ENCODE results near the gene KRTAP9-3. TPM values are rescaled to one million over a fixed set of nuclear protein-coding genes. Genes with fewer than 3 reads are reported as not detected.
"Not testable (repeated sequence)": the region's sequence is repeated elsewhere in the genome, so short reads cannot be mapped to it uniquely, and the experiment has no call there.

KRTAP9-3 gene
- total RNA-seq, 4 donors from 2014 or later = not detected

GRCh38 chr17:41230094-41230493 is 2.2 kb upstream of the KRTAP9-3 start:
- TF ChIP-seq CTCF (IDR thresholded peaks at IDR 0.05; ENCODE audit: low read depth) = no peak

DNA sequence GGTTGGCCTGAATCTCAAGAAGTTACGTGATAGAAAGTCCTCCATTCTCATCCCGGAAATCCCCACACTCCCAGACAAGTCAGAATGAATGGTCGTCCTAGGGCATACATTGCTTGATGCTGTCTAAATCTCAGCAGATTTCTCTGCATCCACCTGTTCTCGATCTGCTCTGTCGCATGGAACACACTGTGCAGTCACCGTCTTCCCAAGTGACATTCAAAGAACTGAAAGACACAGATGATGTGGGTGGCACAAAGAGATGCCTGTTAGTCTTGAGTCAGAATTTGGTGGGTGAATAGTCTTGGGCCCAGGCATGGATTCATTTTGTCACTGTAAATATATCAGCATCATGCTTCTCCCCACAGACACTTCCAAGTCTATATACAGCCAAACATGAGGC is 518 bp upstream of the KRTAP9-3 start:
- no peak for TF ChIP-seq CTCF (IDR thresholded peaks at IDR 0.05; ENCODE audit: low read depth)

DNA sequence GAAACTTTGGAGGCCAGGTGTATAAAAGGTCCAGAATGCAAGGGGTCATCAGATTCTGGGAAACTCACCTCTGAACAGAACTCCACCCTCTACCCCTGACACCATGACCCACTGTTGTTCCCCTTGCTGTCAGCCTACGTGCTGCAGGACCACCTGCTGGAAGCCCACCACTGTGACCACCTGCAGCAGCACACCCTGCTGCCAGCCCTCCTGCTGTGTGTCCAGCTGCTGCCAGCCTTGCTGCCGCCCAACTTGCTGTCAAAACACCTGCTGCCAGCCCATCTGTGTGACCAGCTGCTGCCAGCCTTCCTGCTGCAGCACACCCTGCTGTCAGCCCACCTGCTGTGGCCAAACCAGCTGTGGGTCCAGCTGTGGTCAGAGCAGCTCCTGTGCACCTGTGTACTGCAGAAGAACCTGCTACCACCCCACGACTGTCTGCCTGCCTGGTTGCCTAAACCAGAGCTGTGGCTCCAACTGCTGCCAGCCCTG is 5.7 kb downstream of the KRTAP9-3 start, which contains the start of gene KRTAP9-8:
Gene KRTAP9-8, plus strand, starts transcription at position 51 of the 489 bp plus-strand sequence. Its CDS starts 53 bp downstream, at position 104.
- TF ChIP-seq CTCF (IDR thresholded peaks at IDR 0.05; ENCODE audit: low read depth) = not testable (repeated sequence)

DNA sequence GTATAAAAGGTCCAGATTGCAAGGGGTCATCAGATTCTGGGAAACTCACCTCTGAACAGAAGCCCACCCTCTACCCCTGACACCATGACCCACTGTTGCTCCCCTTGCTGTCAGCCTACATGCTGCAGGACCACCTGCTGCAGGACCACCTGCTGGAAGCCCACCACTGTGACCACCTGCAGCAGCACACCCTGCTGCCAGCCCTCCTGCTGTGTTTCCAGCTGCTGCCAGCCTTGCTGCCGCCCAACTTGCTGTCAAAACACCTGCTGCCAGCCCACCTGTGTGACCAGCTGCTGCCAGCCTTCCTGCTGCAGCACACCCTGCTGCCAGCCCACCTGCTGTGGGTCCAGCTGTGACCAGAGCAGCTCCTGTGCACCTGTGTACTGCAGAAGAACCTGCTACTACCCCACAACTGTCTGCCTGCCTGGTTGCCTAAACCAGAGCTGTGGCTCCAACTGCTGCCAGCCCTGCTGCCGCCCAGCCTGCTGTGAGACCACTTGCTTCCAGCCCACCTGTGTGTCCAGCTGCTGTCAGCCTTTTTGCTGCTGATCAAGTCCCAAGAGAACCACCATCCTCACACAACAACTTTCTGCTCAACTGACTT is 17.5 kb downstream of the KRTAP9-3 start, which contains the start of gene KRTAP9-4:
Gene KRTAP9-4, plus strand, starts transcription at position 51 of the 604 bp plus-strand sequence. Its CDS starts 34 bp downstream, at position 85.
- not testable (repeated sequence) for TF ChIP-seq CTCF (IDR thresholded peaks at IDR 0.05; ENCODE audit: low read depth)

GRCh38 chr17:41251261-41251660 is 19.0 kb downstream of the KRTAP9-3 start:
- no peak for TF ChIP-seq CTCF (IDR thresholded peaks at IDR 0.05; ENCODE audit: low read depth)

DNA sequence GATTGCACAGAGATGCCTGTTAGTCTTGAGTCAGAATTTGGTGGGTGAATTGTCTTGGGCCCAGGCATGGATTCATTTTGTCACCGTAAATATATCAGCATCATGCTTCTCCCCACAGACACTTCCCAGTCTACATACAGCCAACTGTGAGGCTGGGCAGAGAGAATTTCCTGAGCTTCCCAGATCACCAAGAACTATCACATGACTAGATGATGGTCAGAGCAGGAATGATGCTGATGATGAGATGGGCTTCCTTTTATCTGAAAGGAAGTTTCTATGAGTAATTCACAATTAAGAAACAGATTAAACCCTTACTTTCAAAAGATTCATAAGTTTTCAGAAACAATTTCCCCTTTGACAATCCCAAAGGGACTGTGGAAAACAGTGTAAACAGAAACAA is 22.6 kb downstream of the KRTAP9-3 start:
- no peak for TF ChIP-seq CTCF (IDR thresholded peaks at IDR 0.05; ENCODE audit: low read depth)

DNA sequence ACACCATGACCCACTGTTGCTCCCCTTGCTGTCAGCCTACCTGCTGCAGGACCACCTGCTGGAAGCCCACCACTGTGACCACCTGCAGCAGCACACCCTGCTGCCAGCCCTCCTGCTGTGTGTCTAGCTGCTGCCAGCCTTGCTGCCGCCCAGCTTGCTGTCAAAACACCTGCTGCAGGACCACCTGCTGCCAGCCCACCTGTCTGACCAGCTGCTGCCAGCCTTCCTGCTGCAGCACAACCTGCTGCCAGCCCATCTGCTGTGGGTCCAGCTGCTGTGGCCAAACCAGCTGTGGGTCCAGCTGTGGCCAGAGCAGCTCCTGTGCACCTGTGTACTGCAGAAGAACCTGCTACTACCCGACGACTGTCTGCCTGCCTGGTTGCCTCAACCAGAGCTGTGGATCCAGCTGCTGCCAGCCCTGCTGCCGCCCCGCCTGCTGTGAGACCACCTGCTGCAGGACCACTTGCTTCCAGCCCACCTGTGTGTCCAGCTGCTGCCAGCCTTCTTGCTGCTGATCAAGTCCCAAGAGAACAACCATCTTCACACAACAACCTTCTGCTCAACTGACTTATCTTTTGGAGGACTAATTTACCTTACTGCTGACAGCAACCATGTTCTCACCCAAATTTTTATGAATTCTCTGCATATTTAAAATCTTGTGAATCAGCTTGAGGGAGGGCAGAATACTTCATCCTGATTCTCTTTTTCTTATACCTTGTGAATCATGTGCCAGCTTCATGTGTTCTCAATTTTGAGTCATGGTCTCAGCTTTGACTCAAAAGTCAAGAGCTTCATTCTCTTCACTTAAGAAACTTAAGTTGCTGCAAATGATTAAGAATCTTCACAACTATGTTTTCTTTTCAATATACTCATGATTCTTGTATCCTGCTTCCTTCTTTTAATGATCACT is 23.4 kb downstream of the KRTAP9-3 start, which contains the start of gene KRTAP9-9:
Gene KRTAP9-9, plus strand, starts transcription at position 4 of the 910 bp plus-strand sequence.
- not testable (repeated sequence) for TF ChIP-seq CTCF (IDR thresholded peaks at IDR 0.05; ENCODE audit: low read depth)
